NT2/D1 (cell line): ENCODE data around the gene MSANTD7.
"Not testable (repeated sequence)": the region's sequence is repeated elsewhere in the genome, so short reads cannot be mapped to it uniquely, and the experiment has no call there.

Source experiments
- YY1 ChIP-seq: IDR thresholded peaks from 2 replicates; pipeline ENCODE4 v1.6.1; 2011; ENCODE audit not compliant: insufficient read length, insufficient read depth
- ZNF274 ChIP-seq: IDR thresholded peaks from 2 replicates; pipeline ENCODE4 v1.6.1; 2011; ENCODE audit warnings: mild to moderate bottlenecking, low read depth, low read length

GRCh38 chr10:14816717-14817116 lies 21.4 kb upstream of the MSANTD7 start:
- TF ChIP-seq YY1, ZNF274: not testable (repeated sequence)
